Parathyroid adenoma (tissue), 2 donors: ENCODE data around the gene SERTAD3.

Source experiments
- H2AFZ ChIP-seq: fragments of 300-600 bp; sonication (generic); one replicate; pipeline ENCODE4 v1.7.0; 2017; ENCODE audit warnings: antibody characterized with exemption, mild to moderate bottlenecking
- H3K27ac ChIP-seq: fragments of 300-600 bp; sonication (generic); one replicate; pipeline ENCODE4 v1.7.0; 2017
- H3K27me3 ChIP-seq: fragments of 300-600 bp; sonication (generic); one replicate; pipeline ENCODE4 v1.7.0; 2017; ENCODE audit warnings: low read length; ENCODE audit not compliant: control insufficient read depth, insufficient read depth
- H3K36me3 ChIP-seq: fragments of 300-600 bp; sonication (generic); one replicate; pipeline ENCODE4 v1.7.0; 2017; ENCODE audit warnings: low read length; ENCODE audit not compliant: control insufficient read depth, insufficient read depth
- H3K4me1 ChIP-seq: fragments of 300-600 bp; sonication (generic); one replicate; pipeline ENCODE4 v1.7.0; 2017; ENCODE audit warnings: control low read depth
- H3K4me2 ChIP-seq: fragments of 300-600 bp; sonication (generic); one replicate; pipeline ENCODE4 v1.7.0; 2017; ENCODE audit warnings: low read length
- H3K4me3 ChIP-seq: fragments of 300-600 bp; sonication (generic); one replicate; pipeline ENCODE4 v1.7.0; 2017; ENCODE audit warnings: low read depth, low read length
- H3K79me2 ChIP-seq: fragments of 300-600 bp; sonication (generic); one replicate; pipeline ENCODE4 v1.7.0; 2017; ENCODE audit warnings: control low read depth
- H3K9ac ChIP-seq: fragments of 300-600 bp; sonication (generic); one replicate; pipeline ENCODE4 v1.7.0; 2017; ENCODE audit warnings: mild to moderate bottlenecking
- H3K9me3 ChIP-seq: fragments of 300-600 bp; sonication (generic); one replicate; pipeline ENCODE4 v1.7.0; 2017; ENCODE audit warnings: low read length; ENCODE audit not compliant: control insufficient read depth
- TF ChIP-seq, protein P1 (sequence below): fragments of 300-600 bp; sonication (generic); IDR thresholded peaks from one replicate; pipeline ENCODE4 v1.7.0; 2017; ENCODE audit warnings: antibody characterized with exemption, mild to moderate bottlenecking
- donor health status: primary hyperparathyroidism.

SERTAD3 gene

DNA sequence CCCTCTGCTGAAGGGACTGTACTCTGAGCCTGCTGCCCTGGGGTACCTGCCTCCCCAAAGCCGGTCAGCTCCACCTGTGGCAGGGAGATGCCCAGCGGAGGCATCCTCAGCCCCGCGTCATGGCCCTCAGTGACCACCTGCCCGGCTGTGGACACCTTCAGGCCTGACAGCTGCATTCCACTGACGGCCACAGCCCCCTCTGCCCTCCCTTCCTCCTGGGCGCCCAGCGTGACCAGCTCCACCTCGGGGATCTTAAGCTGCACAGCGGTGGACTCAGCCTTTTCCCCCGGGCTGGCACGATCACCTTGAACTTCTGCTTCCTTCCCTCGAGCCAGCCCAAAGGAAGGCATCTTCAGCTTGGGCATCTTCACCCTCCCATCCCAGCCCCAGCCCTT is 49.3 kb downstream of the SERTAD3 start:
- Histone ChIP-seq H3K4me3 (no peak overlapping the region), H3K4me2 (no peak overlapping the region), H2AFZ (no peak overlapping the region), H3K4me1 (peaks cover 10% of the 10 kb centered on the region), H3K79me2 (no peaks in the 10 kb centered on the region), H3K9me3 (no peaks in the 10 kb centered on the region), H3K27ac (no peak overlapping the region), H3K36me3 (no peaks in the 10 kb centered on the region), H3K27me3 (no peaks in the 10 kb centered on the region), H3K9ac (no peak overlapping the region)
- TF ChIP-seq, protein P1, sequence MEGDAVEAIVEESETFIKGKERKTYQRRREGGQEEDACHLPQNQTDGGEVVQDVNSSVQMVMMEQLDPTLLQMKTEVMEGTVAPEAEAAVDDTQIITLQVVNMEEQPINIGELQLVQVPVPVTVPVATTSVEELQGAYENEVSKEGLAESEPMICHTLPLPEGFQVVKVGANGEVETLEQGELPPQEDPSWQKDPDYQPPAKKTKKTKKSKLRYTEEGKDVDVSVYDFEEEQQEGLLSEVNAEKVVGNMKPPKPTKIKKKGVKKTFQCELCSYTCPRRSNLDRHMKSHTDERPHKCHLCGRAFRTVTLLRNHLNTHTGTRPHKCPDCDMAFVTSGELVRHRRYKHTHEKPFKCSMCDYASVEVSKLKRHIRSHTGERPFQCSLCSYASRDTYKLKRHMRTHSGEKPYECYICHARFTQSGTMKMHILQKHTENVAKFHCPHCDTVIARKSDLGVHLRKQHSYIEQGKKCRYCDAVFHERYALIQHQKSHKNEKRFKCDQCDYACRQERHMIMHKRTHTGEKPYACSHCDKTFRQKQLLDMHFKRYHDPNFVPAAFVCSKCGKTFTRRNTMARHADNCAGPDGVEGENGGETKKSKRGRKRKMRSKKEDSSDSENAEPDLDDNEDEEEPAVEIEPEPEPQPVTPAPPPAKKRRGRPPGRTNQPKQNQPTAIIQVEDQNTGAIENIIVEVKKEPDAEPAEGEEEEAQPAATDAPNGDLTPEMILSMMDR: no peak

DNA sequence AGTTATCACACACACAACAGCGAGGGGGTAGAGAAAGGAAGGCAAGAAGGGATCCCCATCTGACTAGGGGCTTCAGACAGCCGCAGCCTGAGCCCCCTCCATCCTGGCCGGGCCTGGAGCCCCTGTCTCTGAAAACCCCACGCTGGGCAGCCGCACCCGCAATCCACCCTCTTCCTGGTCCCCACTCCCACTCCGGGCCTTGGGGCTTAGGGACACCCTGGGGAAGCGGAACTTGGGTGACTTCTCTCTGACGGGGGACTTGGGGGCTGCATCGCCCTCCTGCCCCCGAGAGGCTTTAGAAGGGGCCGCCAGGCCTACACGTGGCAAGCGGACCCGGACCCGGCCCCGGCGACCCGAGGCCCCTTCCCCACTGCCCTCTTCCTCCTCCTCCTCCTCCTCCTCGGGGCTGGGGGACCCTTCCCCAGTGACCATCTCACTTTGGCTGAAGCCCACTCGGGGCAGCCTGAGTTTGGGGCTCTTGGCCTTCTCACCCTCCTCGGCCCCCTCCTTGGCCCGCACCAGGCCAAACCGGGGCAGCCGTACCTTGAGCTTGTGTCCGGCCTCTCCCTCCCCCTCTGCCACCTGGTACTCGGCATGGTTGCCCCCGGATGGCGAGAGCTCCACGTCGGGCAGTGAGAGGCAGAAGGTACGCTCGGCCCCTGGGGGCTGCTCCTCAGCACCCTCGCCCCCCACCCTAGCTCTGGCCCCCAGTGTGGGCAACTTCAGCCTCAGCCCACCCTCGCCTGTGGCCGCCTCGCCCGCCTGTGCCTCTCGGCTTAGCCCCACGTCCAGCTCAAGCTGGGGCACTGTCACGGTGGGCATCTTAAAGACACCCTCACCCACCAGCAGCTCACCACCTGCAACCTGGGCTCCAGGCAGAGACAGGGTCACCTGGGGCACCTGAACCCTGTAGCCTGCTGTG is 50.0 kb downstream of the SERTAD3 start:
- H3K4me1 ChIP-seq: peaks cover 10% of the 10 kb centered on the region
- TF ChIP-seq, protein P1: no peak
- H3K4me2 ChIP-seq: no peak overlapping the region
- H3K79me2 ChIP-seq: no peaks in the 10 kb centered on the region
- no peak overlapping the region for H2AFZ ChIP-seq
- no peak overlapping the region for H3K27ac ChIP-seq
- no peaks in the 10 kb centered on the region for H3K9me3 ChIP-seq
- H3K36me3 ChIP-seq: no peaks in the 10 kb centered on the region
- no peaks in the 10 kb centered on the region for H3K27me3 ChIP-seq
- H3K9ac ChIP-seq: no peak overlapping the region
- no peak overlapping the region for H3K4me3 ChIP-seq

DNA sequence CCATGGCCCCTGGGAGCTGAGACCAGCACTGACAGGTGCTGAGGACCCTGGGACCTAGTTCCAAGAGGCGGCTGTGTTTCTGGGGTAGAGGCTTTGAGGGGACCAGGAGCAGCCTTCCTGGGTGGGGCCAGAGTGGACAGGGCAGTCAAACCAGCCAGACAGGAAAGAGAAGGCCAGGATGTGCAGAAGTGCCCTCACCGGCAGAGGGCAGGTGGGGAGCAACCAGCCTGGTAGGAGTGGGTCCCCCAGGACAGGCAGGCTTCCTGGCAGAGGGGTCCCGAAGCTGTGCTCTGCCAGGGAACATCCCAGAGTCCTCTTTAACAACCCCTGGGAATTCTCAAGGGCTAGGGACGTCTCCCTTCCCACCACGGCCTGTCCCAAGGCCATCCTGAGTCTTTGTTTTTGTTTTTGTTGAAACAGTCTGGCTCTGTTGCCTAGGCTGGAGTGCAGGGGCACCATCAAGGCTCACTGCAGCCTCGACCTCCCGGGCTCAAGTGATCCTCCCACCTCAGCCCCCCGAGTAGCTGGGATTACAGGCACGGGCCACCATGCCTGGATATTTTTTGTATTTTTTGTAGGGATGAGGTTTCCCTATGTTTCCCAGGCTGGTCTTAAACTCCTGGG is 51.1 kb downstream of the SERTAD3 start:
- no peaks in the 10 kb centered on the region for H3K79me2 ChIP-seq
- H3K36me3 ChIP-seq: no peaks in the 10 kb centered on the region
- no peak overlapping the region for H3K4me3 ChIP-seq
- peak overlapping the region; percentile 6 for H3K27ac ChIP-seq
- H3K9me3 ChIP-seq: no peaks in the 10 kb centered on the region
- TF ChIP-seq, protein P1: peak; percentile 70
- H3K4me2 ChIP-seq: no peak overlapping the region
- peak overlapping the region; percentile 88 for H2AFZ ChIP-seq
- H3K27me3 ChIP-seq: no peaks in the 10 kb centered on the region
- peaks cover 10% of the 10 kb centered on the region for H3K4me1 ChIP-seq
- no peak overlapping the region for H3K9ac ChIP-seq

DNA sequence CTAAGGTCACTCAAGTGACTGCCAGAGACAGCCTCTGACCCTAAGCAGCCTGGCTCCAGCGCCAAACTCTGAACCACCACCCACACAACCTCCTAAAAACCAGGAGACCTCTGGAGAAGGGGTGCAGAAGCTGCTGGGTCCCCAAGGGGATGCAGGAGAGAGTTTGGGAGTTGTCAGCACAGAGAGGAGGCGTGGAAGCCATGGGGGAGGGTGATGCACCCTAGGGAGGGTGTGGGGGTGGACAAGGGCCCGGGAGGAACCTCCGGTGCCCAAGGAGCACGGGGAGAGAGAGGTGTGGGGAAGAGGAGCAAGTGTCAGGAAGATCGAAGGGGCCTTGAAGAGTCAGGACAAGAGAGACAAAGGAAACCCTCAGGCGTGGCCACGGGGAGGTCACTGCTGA is 52.0 kb downstream of the SERTAD3 start:
- H3K27me3 ChIP-seq: no peaks in the 10 kb centered on the region
- H3K36me3 ChIP-seq: no peaks in the 10 kb centered on the region
- no peak overlapping the region for H3K4me3 ChIP-seq
- H3K27ac ChIP-seq: no peak overlapping the region
- TF ChIP-seq, protein P1: no peak
- no peaks in the 10 kb centered on the region for H3K9me3 ChIP-seq
- H3K4me2 ChIP-seq: no peak overlapping the region
- peak overlapping the region; percentile 88 for H2AFZ ChIP-seq
- H3K4me1 ChIP-seq: peaks cover 10% of the 10 kb centered on the region
- H3K79me2 ChIP-seq: no peaks in the 10 kb centered on the region
- H3K9ac ChIP-seq: no peak overlapping the region
